Measurements from ENCODE around the gene FLNB. TPM values are rescaled to one million over a fixed set of nuclear protein-coding genes. Genes with fewer than 3 reads are reported as not detected.

The FLNB gene
- total and polyA plus RNA-seq, 2 of the 13 experiments (the other 11 are each of a cell fraction or from before 2014, with no cell fraction given): 106 to 130 TPM

- TF ChIP-seq XRCC5 (optimal IDR thresholded peaks at IDR 0.05; ENCODE audit: low read length) (peak; percentile 50), MAF1 (CRISPR knock-in tag; IDR thresholded peaks at IDR 0.05; ENCODE audit: borderline replicate concordance) (no peak), CCAR2 (optimal IDR thresholded peaks at IDR 0.05; ENCODE audit: low read depth, low read length) (no peak), TEAD3 (CRISPR knock-in tag; optimal IDR thresholded peaks at IDR 0.05; ENCODE audit: borderline replicate concordance) (peak; percentile 97), ZNF841 (CRISPR knock-in tag; IDR thresholded peaks at IDR 0.05; ENCODE audit: borderline replicate concordance) (no peak), JDP2 (CRISPR knock-in tag; IDR thresholded peaks at IDR 0.05; ENCODE audit: borderline replicate concordance) (no peak), ZNF274 (CRISPR knock-in tag; IDR thresholded peaks at IDR 0.05) (no peak), ZKSCAN1 (IDR thresholded peaks at IDR 0.05; ENCODE audit: low read length) (no peak), DMTF1 (CRISPR knock-in tag; IDR thresholded peaks at IDR 0.05) (no peak), ZNF496 (CRISPR knock-in tag; IDR thresholded peaks at IDR 0.05; ENCODE audit: insufficient replicate concordance) (no peak), SIX4 (CRISPR knock-in tag; IDR thresholded peaks at IDR 0.05) (peak; percentile 56; the same call in 1 of the 2 replicates), KAT7 (CRISPR knock-in tag; IDR thresholded peaks at IDR 0.05; ENCODE audit: borderline replicate concordance) (peak; percentile 90), ATF1 (CRISPR knock-in tag; IDR thresholded peaks at IDR 0.05) (peak; percentile 74), THAP9 (CRISPR knock-in tag; IDR thresholded peaks at IDR 0.05; ENCODE audit: borderline replicate concordance) (no peak), GFI1 (CRISPR knock-in tag; IDR thresholded peaks at IDR 0.05; ENCODE audit: borderline replicate concordance) (peak; percentile 90), ZNF792 (CRISPR knock-in tag; IDR thresholded peaks at IDR 0.05) (0 out of 2 replicates have a peak, but pooled peaks have one; percentile 60), ZNF264 (CRISPR knock-in tag; IDR thresholded peaks at IDR 0.05) (peak; percentile 61; the same call in 1 of the 2 replicates), ZNF800 (CRISPR knock-in tag; IDR thresholded peaks at IDR 0.05) (no peak), HNF4G (IDR thresholded peaks at IDR 0.05; ENCODE audit: borderline replicate concordance, low read depth, low read length) (no peak; the same call in 1 of the 2 replicates), HNF4G (CRISPR knock-in tag; IDR thresholded peaks at IDR 0.05; ENCODE audit: borderline replicate concordance, low read depth) (no peak), TCF7 (IDR thresholded peaks at IDR 0.05; ENCODE audit: low read depth) (no peak; the same call in 1 of the 2 replicates)
Measured at GRCh38 chr3:58049143-58049785, 41.0 kb downstream of the FLNB start (continued).
